ENCODE data around the gene CLDN7.

CLDN7 gene, protein sequence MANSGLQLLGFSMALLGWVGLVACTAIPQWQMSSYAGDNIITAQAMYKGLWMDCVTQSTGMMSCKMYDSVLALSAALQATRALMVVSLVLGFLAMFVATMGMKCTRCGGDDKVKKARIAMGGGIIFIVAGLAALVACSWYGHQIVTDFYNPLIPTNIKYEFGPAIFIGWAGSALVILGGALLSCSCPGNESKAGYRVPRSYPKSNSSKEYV

DNA sequence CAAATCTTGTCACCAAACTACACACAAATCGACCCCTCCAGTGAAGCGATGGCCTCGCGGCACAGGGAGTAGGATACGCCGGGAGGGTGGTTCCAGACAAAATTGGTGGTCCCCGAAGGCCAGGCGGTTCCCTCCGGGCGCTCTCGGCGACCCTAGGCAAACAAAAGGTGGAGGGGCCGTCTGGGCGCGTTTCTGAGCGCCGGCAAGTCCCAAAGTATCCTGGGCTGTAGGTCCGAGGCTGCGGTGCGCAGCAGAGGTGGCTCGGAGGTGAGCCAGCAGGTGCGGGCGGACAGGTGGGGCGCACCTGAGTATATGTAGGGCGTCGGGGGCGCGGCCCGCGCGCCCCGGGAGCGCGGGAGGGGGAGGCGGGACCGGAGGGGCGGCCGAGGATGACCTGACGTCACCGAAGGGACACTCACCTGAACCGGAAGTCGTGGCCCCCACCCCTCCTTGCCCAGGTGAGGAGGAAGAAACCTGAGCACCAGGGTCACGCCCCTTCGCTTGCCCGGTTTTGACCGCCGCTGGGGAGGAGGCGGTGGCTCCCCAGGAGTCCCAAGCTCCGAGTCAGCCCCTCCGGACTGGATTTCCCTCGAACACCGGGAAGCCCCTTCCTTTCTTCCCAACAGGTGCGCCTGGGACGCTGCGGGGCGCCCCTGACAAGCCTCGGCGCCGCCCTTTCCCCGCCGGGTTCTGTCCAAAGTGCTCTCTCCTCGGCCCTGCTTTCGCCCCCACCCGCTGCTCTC, at the start of gene CLDN7:
TSS of gene CLDN7 (minus strand) at position 287 of the 743 bp plus-strand sequence. CDS start 435 bp downstream, outside the sequence.
- no peak for DNase-seq (ENCODE audit: low read depth in 2 of 2)

DNA sequence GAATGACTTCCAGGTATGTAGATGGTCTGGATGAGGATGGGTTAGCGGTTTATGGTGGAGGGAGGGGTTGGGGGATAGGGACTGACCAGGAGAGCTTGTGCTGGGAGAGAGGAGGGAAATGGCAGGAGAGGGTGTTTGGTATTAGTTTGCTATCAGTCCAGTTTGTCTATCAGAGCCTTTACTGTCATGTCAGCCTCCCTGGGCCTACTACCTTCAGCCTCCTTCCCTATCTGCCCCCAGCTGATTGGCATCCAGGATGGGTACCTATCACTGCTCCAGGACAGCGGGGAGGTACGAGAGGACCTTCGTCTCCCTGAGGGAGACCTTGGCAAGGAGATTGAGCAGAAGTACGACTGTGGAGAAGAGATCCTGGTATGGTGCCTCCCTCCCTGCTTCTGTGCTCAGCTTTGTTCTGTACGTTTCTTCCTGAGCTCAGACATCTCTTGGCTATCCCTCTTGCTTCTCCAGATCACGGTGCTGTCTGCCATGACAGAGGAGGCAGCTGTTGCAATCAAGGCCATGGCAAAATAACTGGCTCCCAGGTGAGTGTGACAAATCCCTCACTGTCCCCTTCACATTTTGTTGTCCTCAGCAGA, 48.9 kb upstream of the CLDN7 start:
- no peak for DNase-seq (ENCODE audit: low read depth in 2 of 2)

DNA sequence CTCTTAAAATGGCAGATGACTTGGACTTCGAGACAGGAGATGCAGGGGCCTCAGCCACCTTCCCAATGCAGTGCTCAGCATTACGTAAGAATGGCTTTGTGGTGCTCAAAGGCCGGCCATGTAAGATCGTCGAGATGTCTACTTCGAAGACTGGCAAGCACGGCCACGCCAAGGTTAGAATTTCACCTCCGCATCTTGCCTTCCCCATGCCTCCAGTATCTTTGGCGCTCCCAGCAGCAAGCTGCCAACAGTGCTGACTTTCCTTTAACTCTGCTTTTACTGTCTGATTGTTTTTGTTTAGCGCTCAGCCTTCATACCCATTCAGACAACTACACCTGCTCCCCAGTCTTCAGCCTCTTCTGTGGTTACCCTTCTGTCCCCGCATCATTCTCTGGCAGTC, 47.4 kb upstream of the CLDN7 start:
- DNase-seq (ENCODE audit: low read depth in 2 of 2): no peak

DNA sequence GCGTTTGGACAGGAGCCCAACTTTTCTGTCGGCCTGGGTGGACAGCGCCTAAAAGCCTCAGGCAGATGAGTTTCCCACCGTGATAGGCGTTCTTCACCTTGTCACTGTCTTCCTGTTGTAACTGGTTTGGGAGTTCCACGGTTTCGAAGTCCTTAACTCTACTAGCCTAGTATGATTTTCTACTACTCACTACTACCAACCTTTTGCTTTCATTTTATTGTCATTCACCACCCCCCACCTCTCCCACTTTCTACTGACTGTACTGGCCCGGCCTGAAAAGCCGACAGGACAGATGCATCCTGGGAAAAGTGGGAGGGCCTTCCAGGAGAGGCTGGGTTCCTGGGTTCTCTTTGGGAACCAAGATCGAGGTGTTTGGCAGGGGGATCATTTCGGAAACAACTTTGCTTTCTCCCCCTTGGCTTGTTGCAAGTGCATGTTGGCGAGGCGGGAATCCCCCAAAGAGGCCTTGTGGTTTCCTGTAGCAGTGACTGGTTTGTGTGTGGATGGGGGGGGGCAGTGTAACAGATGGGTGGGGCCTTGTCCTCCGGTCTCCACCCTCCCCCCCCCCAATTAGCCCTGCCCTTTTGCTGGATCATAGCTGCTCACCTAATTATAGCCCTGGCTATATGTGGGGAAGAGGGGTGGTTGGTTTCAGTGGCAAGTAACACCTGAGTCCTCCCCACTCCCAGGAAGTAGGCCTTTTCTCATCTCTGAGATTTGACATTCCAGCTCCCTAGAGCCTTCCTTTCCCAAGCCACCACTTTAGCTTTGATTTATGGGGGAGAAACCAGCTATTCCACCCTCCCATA, 46.6 kb upstream of the CLDN7 start:
- peak; percentile 76 to 79 for DNase-seq (ENCODE audit: low read depth in 2 of 2)

DNA sequence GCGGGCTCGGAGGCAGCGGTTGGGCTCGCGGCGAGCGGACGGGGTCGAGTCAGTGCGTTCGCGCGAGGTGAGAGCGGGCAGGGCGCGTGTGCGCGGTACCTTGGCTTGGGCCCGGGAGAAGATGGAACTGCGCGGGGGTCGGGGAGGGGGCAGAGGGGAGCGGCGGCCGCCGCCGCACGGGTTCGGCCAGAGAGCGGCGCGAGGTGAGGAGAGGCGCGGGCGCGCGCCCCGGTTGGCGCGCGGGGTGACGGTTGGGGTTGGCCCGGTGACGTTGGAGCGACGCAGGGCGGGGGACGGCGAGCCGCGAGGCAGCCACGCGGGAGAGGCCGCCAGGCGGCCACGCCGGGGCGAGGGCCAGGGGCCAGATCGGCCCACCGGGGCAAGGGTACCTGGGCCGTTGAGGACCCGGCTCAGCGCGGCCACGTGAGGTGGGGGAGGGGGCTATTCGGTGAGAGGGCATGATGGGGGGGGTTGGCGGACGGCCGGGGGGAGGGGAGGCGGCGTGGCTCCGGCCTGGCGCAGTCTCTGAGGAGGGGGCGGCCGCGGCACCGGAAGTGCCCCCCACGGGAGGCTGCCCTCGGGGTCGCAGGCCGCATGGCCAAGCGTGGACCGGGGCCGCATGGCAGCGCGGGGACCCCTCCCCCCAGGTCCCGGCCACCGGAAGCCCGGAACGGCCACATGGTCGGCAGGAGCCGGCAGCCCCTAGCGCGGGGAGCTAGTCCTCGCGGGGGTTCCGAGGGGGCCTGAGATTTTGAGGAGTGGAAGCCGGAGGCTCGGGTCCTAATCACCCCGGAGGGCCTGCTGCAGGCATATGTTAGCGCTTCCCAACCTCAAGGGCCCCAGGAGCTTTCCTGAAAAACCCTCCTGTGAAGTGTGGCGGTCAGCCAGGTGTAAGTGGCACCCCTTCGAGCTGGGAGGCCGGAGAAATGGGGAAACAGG, 45.7 kb upstream of the CLDN7 start:
- DNase-seq (ENCODE audit: low read depth in 2 of 2): no peak

DNA sequence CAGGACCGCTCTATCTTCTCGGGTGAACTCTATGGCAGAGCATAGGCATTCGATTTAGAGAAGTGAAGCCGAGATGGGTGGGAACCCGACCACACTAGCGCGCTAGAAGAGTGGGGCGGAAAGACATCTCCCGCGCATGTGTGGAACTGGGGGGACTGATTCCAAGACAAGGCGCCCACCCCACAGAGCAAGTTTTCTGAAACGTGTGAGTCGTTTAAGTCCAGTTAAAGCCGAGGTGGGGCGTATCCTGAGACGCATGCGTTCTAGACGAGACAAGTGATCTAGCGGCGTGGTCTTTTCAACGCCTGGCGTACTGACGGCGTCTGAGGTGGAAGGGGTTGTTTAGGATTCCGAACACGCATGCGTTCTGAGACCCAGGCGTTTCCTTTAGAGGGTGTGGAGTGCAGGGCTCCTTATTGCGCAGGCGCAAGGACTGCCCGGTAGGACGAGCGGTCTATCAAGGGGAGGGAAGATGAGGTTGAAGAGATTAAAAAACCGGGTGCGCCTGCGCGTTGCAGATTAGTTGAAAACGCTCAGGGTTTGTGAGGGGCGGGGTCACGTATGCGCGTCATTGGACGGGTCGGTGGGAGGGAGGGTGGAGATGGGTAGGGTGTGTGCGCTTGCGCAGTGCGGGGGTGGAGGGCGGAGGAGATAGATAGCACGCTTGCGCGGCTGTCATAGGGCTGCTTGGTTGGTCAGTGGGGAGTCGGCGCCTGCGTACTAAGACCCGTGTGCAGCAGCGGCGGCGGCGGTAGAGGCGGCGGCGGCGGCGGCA, 44.8 kb upstream of the CLDN7 start, which contains the start of gene EIF5A:
TSS of gene EIF5A (plus strand) at position 718 of the 775 bp plus-strand sequence. CDS start 2,008 bp downstream, outside the sequence.
- peak; percentile 100 for DNase-seq (ENCODE audit: low read depth in 2 of 2)

DNA sequence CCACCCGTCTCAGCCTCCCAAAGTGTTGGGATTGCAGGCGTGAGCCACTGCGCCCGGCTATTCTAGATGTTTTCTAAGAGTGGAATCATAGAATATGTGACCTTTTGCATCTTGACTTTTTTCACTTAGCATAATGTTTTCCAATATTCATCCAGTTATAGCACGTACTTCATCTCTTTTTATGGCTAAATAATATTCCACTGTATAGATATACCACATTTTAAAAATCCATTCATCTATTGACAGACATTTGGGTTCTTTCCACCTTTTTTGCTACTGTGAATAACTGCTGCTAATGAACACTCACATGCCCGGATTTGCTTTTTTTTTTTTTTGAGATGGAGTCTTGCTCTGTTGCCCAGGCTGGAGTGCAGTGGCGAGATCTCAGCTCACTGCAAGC, 41.9 kb upstream of the CLDN7 start:
- DNase-seq (ENCODE audit: low read depth in 2 of 2): no peak

DNA sequence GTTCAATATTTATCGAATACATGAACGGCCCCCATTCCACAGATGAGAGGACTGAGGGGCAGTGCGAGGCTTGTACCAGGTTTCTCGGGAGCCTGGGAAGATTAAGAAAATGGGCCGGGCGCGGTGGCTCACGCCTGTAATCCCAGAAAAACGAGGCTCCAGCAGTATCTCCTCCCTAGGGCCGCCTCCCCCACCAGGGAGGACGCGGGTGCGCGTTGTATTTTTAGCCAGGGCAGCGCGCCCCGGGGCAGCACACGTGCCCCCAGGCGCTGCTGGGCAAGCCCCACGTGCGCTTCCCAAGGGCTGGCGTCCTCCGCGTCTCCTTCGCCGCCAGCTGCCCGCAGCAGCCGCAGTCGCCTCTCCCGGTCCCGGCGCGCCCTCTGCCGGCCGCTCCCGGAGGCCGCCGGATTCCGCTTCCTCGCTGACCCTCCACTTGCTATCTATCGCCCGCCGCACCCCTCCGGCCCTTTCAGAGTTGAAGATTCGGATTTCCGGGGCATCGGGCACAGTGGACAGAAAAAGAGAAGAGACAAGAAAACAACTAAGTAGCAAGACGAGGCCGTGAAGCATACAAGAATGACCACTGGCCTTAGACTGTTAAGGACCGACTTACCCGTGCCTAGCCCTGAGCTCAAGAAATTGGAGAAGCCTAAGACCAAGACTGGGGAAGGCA, 34.0 kb upstream of the CLDN7 start:
- DNase-seq (ENCODE audit: low read depth in 2 of 2): peak in 1 of 2 donors; percentile 72

DNA sequence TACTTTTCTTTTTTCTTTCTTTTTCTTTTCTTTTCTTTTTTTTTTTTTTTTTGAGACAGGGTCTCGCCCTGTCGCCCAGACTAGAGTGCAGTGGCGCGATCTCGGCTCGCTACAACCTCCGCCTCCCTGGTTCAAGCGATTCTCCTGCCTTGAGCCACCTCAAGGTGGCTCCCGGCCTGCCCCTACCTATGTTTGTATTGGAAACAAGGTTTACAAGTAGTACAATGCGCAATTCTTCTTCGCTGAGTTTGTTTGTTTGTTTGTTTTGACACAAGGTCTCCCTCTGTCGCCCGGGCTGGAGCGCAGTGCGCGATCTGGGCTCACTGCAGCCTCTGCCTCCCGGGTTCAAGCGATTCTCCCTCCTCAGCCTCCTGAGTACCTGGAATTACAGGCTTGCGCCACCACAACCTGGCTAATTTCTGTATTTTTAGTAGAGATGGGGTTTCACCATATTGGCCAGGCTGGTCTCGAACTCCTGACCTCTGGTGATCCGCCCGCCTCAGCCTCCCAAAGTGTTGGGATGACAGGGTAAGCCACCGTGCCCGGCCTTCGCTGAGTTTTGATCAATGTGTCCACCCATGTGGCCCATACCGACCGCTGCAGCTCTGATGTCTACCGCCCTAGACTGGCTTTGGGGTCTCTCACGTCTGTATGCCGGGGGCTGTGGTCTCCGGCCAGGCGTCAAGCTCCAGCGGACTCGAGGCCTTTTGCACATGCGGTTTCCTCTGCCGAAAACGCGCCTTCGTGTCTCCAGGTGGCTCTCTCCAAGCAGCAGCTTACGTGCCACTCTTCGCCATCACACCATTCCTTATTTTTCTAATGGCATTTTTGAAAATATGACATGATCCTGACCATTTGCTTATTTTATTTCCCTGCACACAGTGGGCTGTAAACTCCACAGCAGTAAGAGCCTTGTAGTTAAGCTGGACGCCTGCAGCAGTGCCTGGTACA, 33.2 kb upstream of the CLDN7 start:
- DNase-seq (ENCODE audit: low read depth in 2 of 2): no peak

DNA sequence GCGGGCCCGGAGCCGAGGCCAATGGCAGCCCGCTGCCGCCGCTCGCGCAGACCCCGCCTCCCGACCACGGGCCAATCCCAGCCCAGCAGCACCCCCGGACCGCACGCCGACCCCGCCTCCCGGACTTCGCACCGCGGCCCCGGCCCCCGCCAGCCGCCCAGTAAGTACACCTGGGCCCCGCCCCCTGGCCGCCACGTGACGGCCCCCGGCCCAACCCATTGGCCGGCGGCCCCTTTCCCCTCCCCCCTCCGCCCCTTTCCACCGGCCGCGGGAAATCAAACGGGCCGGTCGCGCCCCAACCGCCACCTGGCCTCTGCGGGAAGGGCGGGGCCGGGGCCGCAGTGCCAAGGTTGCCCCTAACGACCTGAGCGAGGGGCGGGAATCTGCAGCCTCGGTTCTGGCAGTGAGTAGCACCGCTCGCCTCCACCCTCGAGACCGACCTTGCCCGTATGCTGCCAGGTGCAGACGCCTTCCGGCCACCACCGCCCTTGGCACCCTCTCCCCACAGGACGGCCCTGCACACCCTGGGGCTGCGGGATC, 32.4 kb upstream of the CLDN7 start, which contains the start of gene YBX2:
TSS of gene YBX2 (minus strand) at position 26 of the 540 bp plus-strand sequence. CDS start 139 bp downstream, outside the sequence.
- peak; percentile 69 to 79 for DNase-seq (ENCODE audit: low read depth in 2 of 2)

DNA sequence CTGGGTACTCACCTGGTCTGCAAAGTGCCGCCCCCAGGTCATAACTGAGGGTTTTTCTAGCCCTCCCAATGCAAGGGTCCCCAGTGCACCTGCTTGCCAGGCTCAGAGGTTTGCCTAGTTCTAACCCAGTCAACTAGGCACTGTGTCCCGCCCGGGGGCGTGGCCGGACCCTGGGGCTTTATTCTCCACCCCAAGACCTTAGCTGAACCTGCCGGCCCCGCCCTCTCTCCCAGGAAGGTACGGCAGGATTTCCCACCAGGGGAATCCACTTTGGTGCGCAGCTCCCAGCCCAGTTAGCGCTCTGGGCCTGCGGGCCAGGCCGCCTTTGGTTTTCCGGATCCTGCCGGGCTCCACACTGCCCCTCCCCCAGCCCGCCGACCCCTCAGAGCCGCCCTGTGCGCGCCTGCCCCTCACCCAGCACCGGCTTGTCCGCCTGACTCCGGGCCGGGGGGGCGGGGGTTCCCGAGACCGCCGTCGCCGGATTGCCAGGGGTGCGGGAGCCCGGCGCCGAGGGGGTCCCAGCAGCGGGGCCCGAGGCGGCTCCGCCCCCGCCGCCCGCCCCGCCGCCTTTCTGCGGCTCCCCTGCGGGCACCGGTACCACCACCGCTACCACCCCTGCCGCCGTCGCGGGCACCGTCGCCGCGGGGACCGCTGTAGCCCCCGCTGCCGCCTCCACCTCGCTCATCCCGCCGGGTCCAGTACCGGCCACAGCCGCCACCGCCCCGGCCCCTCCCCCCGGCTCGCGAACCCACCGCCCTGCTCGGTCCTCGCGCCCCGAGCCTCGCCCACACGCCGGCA, 31.7 kb upstream of the CLDN7 start:
- no peak for DNase-seq (ENCODE audit: low read depth in 2 of 2)

DNA sequence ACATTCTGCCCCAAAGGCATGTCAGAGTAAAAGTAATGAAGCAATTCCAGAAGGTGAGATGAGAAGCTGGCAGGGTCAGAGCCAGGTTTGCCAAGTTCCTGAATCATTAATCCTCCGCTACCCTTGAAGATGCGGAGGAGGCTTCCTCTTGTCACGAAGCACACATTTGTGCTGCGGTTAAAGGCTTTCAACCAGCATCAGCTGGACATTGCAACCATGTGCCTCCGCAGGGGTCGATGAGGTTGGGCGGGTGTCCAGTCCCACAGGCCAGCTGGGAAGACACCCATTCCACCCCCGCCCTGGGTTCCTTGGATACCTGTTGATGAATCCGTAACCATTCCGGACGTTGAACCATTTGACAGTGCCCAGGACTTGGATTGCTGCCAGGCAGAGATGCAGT, 30.9 kb upstream of the CLDN7 start:
- no peak for DNase-seq (ENCODE audit: low read depth in 2 of 2)

DNA sequence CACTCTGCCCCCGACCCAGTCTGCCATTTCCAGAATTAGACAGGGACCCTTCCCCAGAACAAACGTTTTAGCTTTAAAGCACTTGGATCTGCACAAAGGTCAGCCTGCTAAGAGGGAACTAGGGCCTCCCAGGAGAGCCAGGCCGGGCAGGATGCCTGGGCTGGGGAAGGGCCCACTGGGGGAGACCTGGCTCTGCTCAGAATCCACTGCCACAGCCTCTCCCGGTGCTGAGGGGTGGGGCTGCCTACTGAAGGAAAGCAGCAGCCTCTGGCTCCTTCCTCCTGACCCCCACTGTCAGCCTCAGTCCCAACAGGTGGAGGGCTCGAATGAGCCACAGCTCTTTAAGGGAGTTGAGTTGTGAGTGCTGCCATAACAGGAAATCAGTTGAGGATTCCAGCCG, 30.5 kb upstream of the CLDN7 start:
- no peak for DNase-seq (ENCODE audit: low read depth in 2 of 2)

DNA sequence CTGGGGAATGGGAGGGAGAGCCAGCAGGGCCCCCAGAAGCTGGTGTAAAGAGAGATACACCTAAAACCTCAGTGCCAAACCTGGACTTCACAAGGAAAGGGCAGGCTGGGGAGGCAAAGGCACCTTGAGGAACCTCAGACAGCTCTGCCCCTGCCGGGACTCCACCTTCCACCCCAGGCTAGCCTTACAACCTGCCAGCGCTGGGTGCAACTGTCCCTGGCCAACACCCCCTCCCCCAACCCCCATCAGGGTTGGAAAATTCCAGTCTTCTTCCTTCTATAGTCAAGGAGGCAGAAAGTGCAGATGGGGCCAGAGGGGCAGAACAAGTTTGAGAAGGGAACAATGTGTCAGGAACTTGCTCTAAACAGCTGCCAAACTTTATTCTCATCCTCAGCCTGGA, 29.9 kb upstream of the CLDN7 start:
- no peak for DNase-seq (ENCODE audit: low read depth in 2 of 2)

DNA sequence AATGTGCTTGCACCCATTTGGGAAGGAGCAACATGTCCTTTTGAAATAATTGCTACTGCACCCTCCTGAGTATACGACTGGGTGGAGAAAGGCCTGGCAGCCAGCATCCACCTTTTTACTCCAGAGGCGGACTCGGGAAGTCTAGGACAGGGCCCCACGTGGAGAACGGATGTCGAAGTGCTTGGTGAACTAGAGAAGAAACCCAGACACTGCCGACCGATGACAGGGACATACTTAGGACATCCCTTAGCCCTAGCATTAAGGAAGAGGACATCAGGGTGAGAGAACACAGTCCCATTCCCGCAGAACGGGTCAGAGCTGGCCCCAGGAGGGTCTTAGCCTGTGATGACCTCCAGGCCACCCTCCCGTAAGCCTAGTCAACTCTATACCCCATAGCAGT, 28.4 kb upstream of the CLDN7 start:
- DNase-seq (ENCODE audit: low read depth in 2 of 2): no peak

DNA sequence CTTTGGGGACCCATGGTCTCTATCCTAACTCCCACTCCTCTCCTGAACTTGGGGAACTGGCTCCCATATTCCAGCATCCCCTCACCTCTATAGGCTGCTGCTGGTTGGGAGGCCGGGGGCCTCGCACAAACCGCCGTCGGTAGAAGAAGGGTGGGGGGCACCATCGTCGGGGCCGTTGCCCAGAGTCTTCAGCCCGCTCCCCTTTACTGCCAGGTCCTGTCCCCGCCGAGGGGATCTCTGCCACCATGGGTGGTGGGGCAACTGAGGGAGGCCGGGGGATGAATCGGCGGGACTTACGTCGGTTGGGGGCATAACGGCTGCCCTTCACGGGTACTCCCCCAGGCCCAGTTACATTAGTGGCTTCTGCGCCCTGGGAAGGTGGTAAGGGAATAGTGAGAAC, 27.9 kb upstream of the CLDN7 start:
- DNase-seq (ENCODE audit: low read depth in 2 of 2): no peak

Data from stimulated activated CD4-positive, alpha-beta T cell treated with anti-CD3 and anti-CD28 coated beads, Interleukin-15, amount 100 ng/mL, for 48 hours (primary cell).